NCI-H1048 (cell line): ENCODE data around the gene GLIS1.

ENCODE experiments used
- DNase-seq: peaks from one replicate; lab custom pipeline; 2025; lab: John Stamatoyannopoulos, UW

The GLIS1 gene

GRCh38 chr1:53678938-53679825, 59.8 kb downstream of the GLIS1 start:
- DNase-seq = no peak

GRCh38 chr1:53678507-53678906, 60.5 kb downstream of the GLIS1 start:
- DNase-seq = no peak

GRCh38 chr1:53678046-53678445, 60.9 kb downstream of the GLIS1 start:
- DNase-seq = no peak

- DNase-seq = no peak
Measured at GRCh38 chr1:53677486-53677885, 61.5 kb downstream of the GLIS1 start.

GRCh38 chr1:53672785-53673184, 66.2 kb downstream of the GLIS1 start:
- DNase-seq = no peak

- no peak for DNase-seq
Measured at GRCh38 chr1:53672243-53672642, 66.7 kb downstream of the GLIS1 start.

GRCh38 chr1:53669621-53670191, 69.3 kb downstream of the GLIS1 start:
- DNase-seq = no peak

GRCh38 chr1:53666566-53666965, 72.4 kb downstream of the GLIS1 start:
- DNase-seq = no peak

- no peak for DNase-seq
Measured at GRCh38 chr1:53665996-53666395, 73.0 kb downstream of the GLIS1 start.

GRCh38 chr1:53663529-53664300, 75.2 kb downstream of the GLIS1 start:
- no peak for DNase-seq

GRCh38 chr1:53662951-53663350, 76.0 kb downstream of the GLIS1 start:
- no peak for DNase-seq

- no peak for DNase-seq
Measured at GRCh38 chr1:53662169-53662568, 76.8 kb downstream of the GLIS1 start.

GRCh38 chr1:53661496-53661895, 77.5 kb downstream of the GLIS1 start:
- DNase-seq = no peak

GRCh38 chr1:53660666-53661065, 78.3 kb downstream of the GLIS1 start:
- no peak for DNase-seq

GRCh38 chr1:53659436-53659835, 79.5 kb downstream of the GLIS1 start:
- no peak for DNase-seq

- no peak for DNase-seq
Measured at GRCh38 chr1:53658489-53659230, 80.3 kb downstream of the GLIS1 start.

GRCh38 chr1:53657891-53658396, 81.0 kb downstream of the GLIS1 start:
- no peak for DNase-seq

GRCh38 chr1:53657531-53657805, 81.5 kb downstream of the GLIS1 start:
- no peak for DNase-seq

- no peak for DNase-seq
Measured at GRCh38 chr1:53656747-53657530, 82.0 kb downstream of the GLIS1 start.

GRCh38 chr1:53655931-53656746, 82.8 kb downstream of the GLIS1 start:
- no peak for DNase-seq
